ENCODE results near the gene CDR2L.
"Not testable (repeated sequence)": the region's sequence is repeated elsewhere in the genome, so short reads cannot be mapped to it uniquely, and the experiment has no call there.

Gene CDR2L

GRCh38 chr17:74981979-74982662 is 5.3 kb upstream of the CDR2L start:
- no peak for DNase-seq (ENCODE audit: low read depth in 2 of 2)

- DNase-seq (ENCODE audit: low read depth in 2 of 2): not testable (repeated sequence)
Measured at GRCh38 chr17:74982663-74983313, 4.6 kb upstream of the CDR2L start.

- DNase-seq (ENCODE audit: low read depth in 2 of 2): no peak
Measured at GRCh38 chr17:74986206-74986576, 1.2 kb upstream of the CDR2L start.

GRCh38 chr17:74987909-74988711 is 678 bp downstream of the CDR2L start:
- DNase-seq (ENCODE audit: low read depth in 2 of 2): peak; percentile 63

- DNase-seq (ENCODE audit: low read depth in 2 of 2): no peak
Measured at GRCh38 chr17:74990581-74991105, 3.2 kb downstream of the CDR2L start.

GRCh38 chr17:74992223-74992622 is 4.8 kb downstream of the CDR2L start:
- DNase-seq (ENCODE audit: low read depth in 2 of 2): no peak

- peak; percentile 55 to 63 for DNase-seq (ENCODE audit: low read depth in 2 of 2)
Measured at GRCh38 chr17:74994440-74994839, 7.0 kb downstream of the CDR2L start.

GRCh38 chr17:74995847-74996246 is 8.4 kb downstream of the CDR2L start:
- no peak for DNase-seq (ENCODE audit: low read depth in 2 of 2)

- no peak for DNase-seq (ENCODE audit: low read depth in 2 of 2)
Measured at GRCh38 chr17:74998783-74999182, 11.4 kb downstream of the CDR2L start.

- no peak for DNase-seq (ENCODE audit: low read depth in 2 of 2)
Measured at GRCh38 chr17:74999523-74999922, 12.1 kb downstream of the CDR2L start.

- no peak for DNase-seq (ENCODE audit: low read depth in 2 of 2)
Measured at GRCh38 chr17:75001915-75002843, 14.7 kb downstream of the CDR2L start.

- no peak for DNase-seq (ENCODE audit: low read depth in 2 of 2)
Measured at GRCh38 chr17:75003070-75003956, 15.9 kb downstream of the CDR2L start.

- DNase-seq (ENCODE audit: low read depth in 2 of 2): no peak
Measured at GRCh38 chr17:75003957-75004355, 16.5 kb downstream of the CDR2L start.

- DNase-seq (ENCODE audit: low read depth in 2 of 2): no peak
Measured at GRCh38 chr17:75004371-75004770, 16.9 kb downstream of the CDR2L start.

- DNase-seq (ENCODE audit: low read depth in 2 of 2): no peak
Measured at GRCh38 chr17:75005291-75005690, 17.9 kb downstream of the CDR2L start.

- DNase-seq (ENCODE audit: low read depth in 2 of 2): not testable (repeated sequence)
Measured at GRCh38 chr17:75006084-75006483, 18.7 kb downstream of the CDR2L start.

GRCh38 chr17:75006653-75007052 is 19.2 kb downstream of the CDR2L start:
- no peak for DNase-seq (ENCODE audit: low read depth in 2 of 2)

GRCh38 chr17:75008373-75008772 is 20.9 kb downstream of the CDR2L start:
- DNase-seq (ENCODE audit: low read depth in 2 of 2): no peak

- no peak for DNase-seq (ENCODE audit: low read depth in 2 of 2)
Measured at GRCh38 chr17:75009139-75009724, 21.8 kb downstream of the CDR2L start.
